Lung microvascular endothelial cell (primary cell): Measurements from ENCODE around the gene RHEX. TPM values are rescaled to one million over a fixed set of nuclear protein-coding genes. Genes with fewer than 3 reads are reported as not detected.
"Not testable (repeated sequence)": the region's sequence is repeated elsewhere in the genome, so short reads cannot be mapped to it uniquely, and the experiment has no call there.

Source experiments
- DNase-seq, 2 donors: peaks; one replicate each; pipeline versions ENCODE4 v3.0.0 to v3.0.0-alpha.2; 2010; ENCODE audit warnings: low read depth in 2 of 2
- total RNA-seq: library from RNA; depleted of rRNA; stranded (reverse); fragments of >200 nt; gene quantifications from 2 replicates; pipeline ENCODE4 v1.2.1, GENCODE V29; 2014

Gene RHEX
- total RNA-seq, 1 donor from 2014 or later, result not detected

- DNase-seq, result no peak
Measured at GRCh38 chr1:206058927-206059292, 5.9 kb downstream of the RHEX start.

GRCh38 chr1:206059355-206059915 lies 6.5 kb downstream of the RHEX start:
- DNase-seq, result no peak

- no peak for DNase-seq
Measured at GRCh38 chr1:206060844-206061243, 7.9 kb downstream of the RHEX start.

GRCh38 chr1:206062464-206062863 lies 9.5 kb downstream of the RHEX start:
- DNase-seq, result no peak

GRCh38 chr1:206064001-206064400 lies 11.0 kb downstream of the RHEX start:
- DNase-seq, result not testable (repeated sequence)

- DNase-seq, result not testable (repeated sequence)
Measured at GRCh38 chr1:206064501-206064900, 11.5 kb downstream of the RHEX start.

GRCh38 chr1:206065547-206066145 lies 12.7 kb downstream of the RHEX start:
- no peak for DNase-seq

- DNase-seq, result no peak
Measured at GRCh38 chr1:206066479-206067171, 13.7 kb downstream of the RHEX start.

GRCh38 chr1:206067486-206068227 lies 14.7 kb downstream of the RHEX start:
- DNase-seq, result no peak

GRCh38 chr1:206068314-206068713 lies 15.3 kb downstream of the RHEX start:
- DNase-seq, result no peak

GRCh38 chr1:206070627-206071304 lies 17.8 kb downstream of the RHEX start:
- no peak for DNase-seq

GRCh38 chr1:206074839-206075238 lies 21.9 kb downstream of the RHEX start:
- peak in 1 of 2 donors; percentile 82 for DNase-seq

GRCh38 chr1:206075786-206076755 lies 23.1 kb downstream of the RHEX start:
- DNase-seq, result no peak

- DNase-seq, result no peak
Measured at GRCh38 chr1:206079135-206079534, 26.2 kb downstream of the RHEX start.

GRCh38 chr1:206080026-206080820 lies 27.2 kb downstream of the RHEX start:
- DNase-seq, result no peak

GRCh38 chr1:206081856-206082255 lies 28.9 kb downstream of the RHEX start:
- DNase-seq, result no peak

GRCh38 chr1:206082831-206083695 lies 30.1 kb downstream of the RHEX start:
- DNase-seq, result no peak

- no peak for DNase-seq
Measured at GRCh38 chr1:206083750-206084149, 30.8 kb downstream of the RHEX start.

GRCh38 chr1:206087091-206087490 lies 34.1 kb downstream of the RHEX start:
- no peak for DNase-seq
